ENCODE data around the gene CEP135.

- TF ChIP-seq CTCF (IDR thresholded peaks at IDR 0.05) = no peak
- no peak for TF ChIP-seq POLR2A (IDR thresholded peaks at IDR 0.05)
Observed at GRCh38 chr4:56051029-56051709, 102.4 kb downstream of the CEP135 start.
